HepG2 (cell line): Measurements from ENCODE around the gene ASH1L. TPM values are rescaled to one million over a fixed set of nuclear protein-coding genes. Genes with fewer than 3 reads are reported as not detected.

Experiments used
- BORCS8-MEF2B ChIP-seq: sonication (generic); formaldehyde crosslinking; IDR thresholded peaks from 2 replicates; pipeline ENCODE4 v1.8.0; 2022; ENCODE audit warnings: mild to moderate bottlenecking, missing genetic modification reagents
- BRD4 ChIP-seq: sonication (generic); formaldehyde crosslinking; IDR thresholded peaks from 2 replicates; pipeline ENCODE4 v1.4.0; 2020; ENCODE audit warnings: missing genetic modification reagents
- CREM ChIP-seq, 2 experiments: sonication (generic) in 1 of 2; formaldehyde crosslinking in 1 of 2; IDR thresholded peaks; 2 replicates each; pipeline versions ENCODE4 v1.4.0 to v1.6.1; 2016 to 2020; ENCODE audit warnings: antibody characterized with exemption in 1 of 2, mild to moderate bottlenecking in 1 of 2, missing genetic modification reagents in 1 of 2
- E2F1 ChIP-seq: sonication (generic); formaldehyde crosslinking; IDR thresholded peaks from 2 replicates; pipeline ENCODE4 v1.5.0; 2020; ENCODE audit warnings: missing genetic modification reagents
- HHEX ChIP-seq: IDR thresholded peaks from 2 replicates; pipeline ENCODE4 v1.6.1; 2016; ENCODE audit warnings: control low read depth
- NR2F2 ChIP-seq: IDR thresholded peaks from 2 replicates; pipeline ENCODE4 v1.6.1; 2012; ENCODE audit warnings: low read depth, inconsistent platforms, borderline replicate concordance
- ZBTB1 ChIP-seq: sonication (generic); formaldehyde crosslinking; IDR thresholded peaks from 2 replicates; pipeline ENCODE4 v1.4.0; 2020; ENCODE audit warnings: missing genetic modification reagents, borderline replicate concordance
- ZNF609 ChIP-seq: sonication (generic); formaldehyde crosslinking; IDR thresholded peaks from 2 replicates; pipeline ENCODE4 v1.4.0; 2020; ENCODE audit warnings: mild to moderate bottlenecking, missing genetic modification reagents, borderline replicate concordance
- polyA plus RNA-seq, 8 experiments: library from polyadenylated mRNA; depleted of rRNA in 3 of 8; stranded (reverse) in 7 of 8; unstranded in 1 of 8; fragments of >200 nt; fragmentation: Illumina TruSeq in 4 of 8; extraction: Trizol in 4 of 8; gene quantifications; 2 replicates each; pipeline versions ENCODE4 v1.2.1 to v1.2.3, GENCODE V29; 2011 to 2016; ENCODE audit warnings: low read depth in 4 of 8, missing spikeins in 1 of 8, mixed read lengths in 1 of 8; ENCODE audit not compliant: insufficient read depth in 1 of 8
- total RNA-seq, 5 experiments: library from RNA; depleted of rRNA; stranded (reverse); fragments of >200 nt; fragmentation: Illumina TruSeq; extraction: Trizol; gene quantifications; 2 replicates each; pipeline ENCODE4 v1.2.3, GENCODE V29; 2016; ENCODE audit warnings: low read depth in 1 of 5
- TF ChIP-seq, protein P1 (sequence below): sonication (generic); formaldehyde crosslinking; IDR thresholded peaks from 2 replicates; pipeline ENCODE4 v1.4.0; 2020; ENCODE audit warnings: missing genetic modification reagents, borderline replicate concordance
- TF ChIP-seq, protein P2 (sequence below): sonication (generic); formaldehyde crosslinking; IDR thresholded peaks from 2 replicates; pipeline ENCODE4 v1.5.1; 2020; ENCODE audit warnings: missing genetic modification reagents, mild to moderate bottlenecking, borderline replicate concordance
- TF ChIP-seq, protein P3 (sequence below): IDR thresholded peaks from 2 replicates; pipeline ENCODE4 v1.6.1; 2016; ENCODE audit warnings: low read depth, missing genetic modification reagents, missing compliant biosample characterization
- TF ChIP-seq, protein P4 (sequence below): IDR thresholded peaks from 2 replicates; pipeline ENCODE4 v1.6.1; 2012; ENCODE audit warnings: low read depth, low read length, improper control_type of control experiment

Gene ASH1L
- total and polyA plus RNA-seq, 2 of the 13 experiments (the other 11 are each of a cell fraction or from before 2014, with no cell fraction given), result 10.2 to 15.3 TPM

GRCh38 chr1:155286544-155286943 is 276.1 kb downstream of the ASH1L start (continued):
- TF ChIP-seq BORCS8-MEF2B (CRISPR knock-in tag), result no peak
- no peak for TF ChIP-seq E2F1 (CRISPR knock-in tag)
- TF ChIP-seq, protein P1, sequence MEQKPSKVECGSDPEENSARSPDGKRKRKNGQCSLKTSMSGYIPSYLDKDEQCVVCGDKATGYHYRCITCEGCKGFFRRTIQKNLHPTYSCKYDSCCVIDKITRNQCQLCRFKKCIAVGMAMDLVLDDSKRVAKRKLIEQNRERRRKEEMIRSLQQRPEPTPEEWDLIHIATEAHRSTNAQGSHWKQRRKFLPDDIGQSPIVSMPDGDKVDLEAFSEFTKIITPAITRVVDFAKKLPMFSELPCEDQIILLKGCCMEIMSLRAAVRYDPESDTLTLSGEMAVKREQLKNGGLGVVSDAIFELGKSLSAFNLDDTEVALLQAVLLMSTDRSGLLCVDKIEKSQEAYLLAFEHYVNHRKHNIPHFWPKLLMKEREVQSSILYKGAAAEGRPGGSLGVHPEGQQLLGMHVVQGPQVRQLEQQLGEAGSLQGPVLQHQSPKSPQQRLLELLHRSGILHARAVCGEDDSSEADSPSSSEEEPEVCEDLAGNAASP (CRISPR knock-in tag), result peak; percentile 87; the same call in 1 of the 2 replicates
- TF ChIP-seq ZNF609 (CRISPR knock-in tag), result no peak; the same call in 1 of the 2 replicates
- no peak for TF ChIP-seq BRD4 (CRISPR knock-in tag)
- TF ChIP-seq CREM (IDR thresholded peaks at IDR 0.05), result peak; percentile 44; the same call in 1 of the 2 replicates
- TF ChIP-seq CREM (CRISPR knock-in tag; IDR thresholded peaks at IDR 0.05), result no peak
- TF ChIP-seq, protein P2, sequence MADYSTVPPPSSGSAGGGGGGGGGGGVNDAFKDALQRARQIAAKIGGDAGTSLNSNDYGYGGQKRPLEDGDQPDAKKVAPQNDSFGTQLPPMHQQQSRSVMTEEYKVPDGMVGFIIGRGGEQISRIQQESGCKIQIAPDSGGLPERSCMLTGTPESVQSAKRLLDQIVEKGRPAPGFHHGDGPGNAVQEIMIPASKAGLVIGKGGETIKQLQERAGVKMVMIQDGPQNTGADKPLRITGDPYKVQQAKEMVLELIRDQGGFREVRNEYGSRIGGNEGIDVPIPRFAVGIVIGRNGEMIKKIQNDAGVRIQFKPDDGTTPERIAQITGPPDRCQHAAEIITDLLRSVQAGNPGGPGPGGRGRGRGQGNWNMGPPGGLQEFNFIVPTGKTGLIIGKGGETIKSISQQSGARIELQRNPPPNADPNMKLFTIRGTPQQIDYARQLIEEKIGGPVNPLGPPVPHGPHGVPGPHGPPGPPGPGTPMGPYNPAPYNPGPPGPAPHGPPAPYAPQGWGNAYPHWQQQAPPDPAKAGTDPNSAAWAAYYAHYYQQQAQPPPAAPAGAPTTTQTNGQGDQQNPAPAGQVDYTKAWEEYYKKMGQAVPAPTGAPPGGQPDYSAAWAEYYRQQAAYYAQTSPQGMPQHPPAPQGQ, result no peak
- no peak for TF ChIP-seq HHEX (CRISPR knock-in tag)
- TF ChIP-seq, protein P3, sequence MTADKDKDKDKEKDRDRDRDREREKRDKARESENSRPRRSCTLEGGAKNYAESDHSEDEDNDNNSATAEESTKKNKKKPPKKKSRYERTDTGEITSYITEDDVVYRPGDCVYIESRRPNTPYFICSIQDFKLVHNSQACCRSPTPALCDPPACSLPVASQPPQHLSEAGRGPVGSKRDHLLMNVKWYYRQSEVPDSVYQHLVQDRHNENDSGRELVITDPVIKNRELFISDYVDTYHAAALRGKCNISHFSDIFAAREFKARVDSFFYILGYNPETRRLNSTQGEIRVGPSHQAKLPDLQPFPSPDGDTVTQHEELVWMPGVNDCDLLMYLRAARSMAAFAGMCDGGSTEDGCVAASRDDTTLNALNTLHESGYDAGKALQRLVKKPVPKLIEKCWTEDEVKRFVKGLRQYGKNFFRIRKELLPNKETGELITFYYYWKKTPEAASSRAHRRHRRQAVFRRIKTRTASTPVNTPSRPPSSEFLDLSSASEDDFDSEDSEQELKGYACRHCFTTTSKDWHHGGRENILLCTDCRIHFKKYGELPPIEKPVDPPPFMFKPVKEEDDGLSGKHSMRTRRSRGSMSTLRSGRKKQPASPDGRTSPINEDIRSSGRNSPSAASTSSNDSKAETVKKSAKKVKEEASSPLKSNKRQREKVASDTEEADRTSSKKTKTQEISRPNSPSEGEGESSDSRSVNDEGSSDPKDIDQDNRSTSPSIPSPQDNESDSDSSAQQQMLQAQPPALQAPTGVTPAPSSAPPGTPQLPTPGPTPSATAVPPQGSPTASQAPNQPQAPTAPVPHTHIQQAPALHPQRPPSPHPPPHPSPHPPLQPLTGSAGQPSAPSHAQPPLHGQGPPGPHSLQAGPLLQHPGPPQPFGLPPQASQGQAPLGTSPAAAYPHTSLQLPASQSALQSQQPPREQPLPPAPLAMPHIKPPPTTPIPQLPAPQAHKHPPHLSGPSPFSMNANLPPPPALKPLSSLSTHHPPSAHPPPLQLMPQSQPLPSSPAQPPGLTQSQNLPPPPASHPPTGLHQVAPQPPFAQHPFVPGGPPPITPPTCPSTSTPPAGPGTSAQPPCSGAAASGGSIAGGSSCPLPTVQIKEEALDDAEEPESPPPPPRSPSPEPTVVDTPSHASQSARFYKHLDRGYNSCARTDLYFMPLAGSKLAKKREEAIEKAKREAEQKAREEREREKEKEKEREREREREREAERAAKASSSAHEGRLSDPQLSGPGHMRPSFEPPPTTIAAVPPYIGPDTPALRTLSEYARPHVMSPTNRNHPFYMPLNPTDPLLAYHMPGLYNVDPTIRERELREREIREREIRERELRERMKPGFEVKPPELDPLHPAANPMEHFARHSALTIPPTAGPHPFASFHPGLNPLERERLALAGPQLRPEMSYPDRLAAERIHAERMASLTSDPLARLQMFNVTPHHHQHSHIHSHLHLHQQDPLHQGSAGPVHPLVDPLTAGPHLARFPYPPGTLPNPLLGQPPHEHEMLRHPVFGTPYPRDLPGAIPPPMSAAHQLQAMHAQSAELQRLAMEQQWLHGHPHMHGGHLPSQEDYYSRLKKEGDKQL, result no peak
- TF ChIP-seq, protein P4, sequence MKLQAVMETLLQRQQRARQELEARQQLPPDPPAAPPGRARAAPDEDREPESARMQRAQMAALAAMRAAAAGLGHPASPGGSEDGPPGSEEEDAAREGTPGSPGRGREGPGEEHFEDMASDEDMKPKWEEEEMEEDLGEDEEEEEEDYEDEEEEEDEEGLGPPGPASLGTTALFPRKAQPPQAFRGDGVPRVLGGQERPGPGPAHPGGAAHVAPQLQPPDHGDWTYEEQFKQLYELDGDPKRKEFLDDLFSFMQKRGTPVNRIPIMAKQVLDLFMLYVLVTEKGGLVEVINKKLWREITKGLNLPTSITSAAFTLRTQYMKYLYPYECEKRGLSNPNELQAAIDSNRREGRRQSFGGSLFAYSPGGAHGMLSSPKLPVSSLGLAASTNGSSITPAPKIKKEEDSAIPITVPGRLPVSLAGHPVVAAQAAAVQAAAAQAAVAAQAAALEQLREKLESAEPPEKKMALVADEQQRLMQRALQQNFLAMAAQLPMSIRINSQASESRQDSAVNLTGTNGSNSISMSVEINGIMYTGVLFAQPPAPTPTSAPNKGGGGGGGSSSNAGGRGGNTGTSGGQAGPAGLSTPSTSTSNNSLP, result no peak
- peak; percentile 38; the same call in 1 of the 2 replicates for TF ChIP-seq NR2F2
- TF ChIP-seq ZBTB1 (CRISPR knock-in tag), result no peak
